GM13976 (cell line): Measurements from ENCODE around the gene KRAS.

ENCODE experiments used
- DNase-seq: peaks from one replicate; pipeline ENCODE4 v3.0.0; 2012; ENCODE audit warnings: low spot score
- CTCF ChIP-seq: IDR thresholded peaks from 2 replicates; pipeline ENCODE4 v1.5.1; 2012; ENCODE audit warnings: borderline replicate concordance, mild to moderate bottlenecking; ENCODE audit not compliant: insufficient read depth; ENCODE audit errors: extremely low read depth, missing control alignments, control extremely low read depth
- in situ Hi-C: fragments of 300-500 bp; cut with MboI; formaldehyde crosslinking; loops from one replicate; pipeline ENCODE4 v1.12.0; 2022; ENCODE audit warnings: low sequenced_read_pairs, mixed read lengths, inconsistent platforms; ENCODE audit not compliant: unreplicated experiment

KRAS gene

GRCh38 chr12:25194214-25194613, 56.5 kb downstream of the KRAS start:
- in situ Hi-C loops = no loop called here
- no peak for TF ChIP-seq CTCF
- no peak for DNase-seq

GRCh38 chr12:25190793-25191192, 59.9 kb downstream of the KRAS start:
- in situ Hi-C loops = no loop called here
- TF ChIP-seq CTCF = no peak
- DNase-seq = no peak

- TF ChIP-seq CTCF = no peak
- DNase-seq = no peak
- in situ Hi-C loops = no loop called here
These were observed 61.1 kb downstream of the KRAS start for GRCh38 chr12:25189656-25190055.

GRCh38 chr12:25187781-25188180, 62.9 kb downstream of the KRAS start:
- no peak for TF ChIP-seq CTCF
- in situ Hi-C loops = no loop called here
- DNase-seq = no peak

- peak; percentile 28 for DNase-seq
- in situ Hi-C loops = no loop called here
- TF ChIP-seq CTCF = no peak
These were observed 63.8 kb downstream of the KRAS start for GRCh38 chr12:25186788-25187402.

- in situ Hi-C loops = no loop called here
- TF ChIP-seq CTCF = no peak
- DNase-seq = no peak
These were observed 64.5 kb downstream of the KRAS start for GRCh38 chr12:25186038-25186787.

GRCh38 chr12:25184132-25184531, 66.6 kb downstream of the KRAS start:
- no peak for DNase-seq
- TF ChIP-seq CTCF = no peak
- in situ Hi-C loops = no loop called here
